HEK293 (cell line): ENCODE results near the gene KIAA1671.

Experiments used
- CTCF ChIA-PET: fragments of 350-600 bp; formaldehyde crosslinking; extraction: SDS; loops from one replicate; lab custom pipeline; 2021; ENCODE audit warnings: antibody characterized with exemption; lab: Yijun Ruan, JAX
- POLR2A ChIA-PET: fragments of 300-600 bp; formaldehyde crosslinking; extraction: SDS; loops from one replicate; lab custom pipeline; 2020; ENCODE audit warnings: antibody characterized with exemption, inconsistent platforms; lab: Yijun Ruan, JAX
- H3K27ac ChIP-seq: fragments of 200-500 bp; sonication (Bioruptor generic); 2 replicates; pipeline ENCODE4 v1.5.1; 2014; ENCODE audit warnings: low read depth, low read length, control low read depth, inconsistent platforms; ENCODE audit errors: extremely low read depth
- H3K36me3 ChIP-seq, 2 experiments: fragments of 200-500 bp in 1 of 2; sonication (Bioruptor generic) in 1 of 2; 1 replicate in 1 of 2; 2 replicates in 1 of 2; pipeline ENCODE4 v1.5.1; 2014 to 2017; ENCODE audit warnings: inconsistent platforms in 2 of 2, low read length in 2 of 2; ENCODE audit not compliant: control insufficient read depth in 2 of 2, insufficient read depth in 1 of 2
- H3K4me1 ChIP-seq: fragments of 200-500 bp; sonication (Bioruptor generic); 2 replicates; pipeline ENCODE4 v1.5.1; 2014; ENCODE audit warnings: mild to moderate bottlenecking, low read length, inconsistent platforms; ENCODE audit not compliant: control insufficient read depth, insufficient read depth
- H3K4me3 ChIP-seq: 2 replicates; pipeline ENCODE4 v1.5.1; 2011; ENCODE audit warnings: low read depth, mild to moderate bottlenecking, control low read depth, low read length, moderate library complexity
- H3K9me3 ChIP-seq: fragments of 200-500 bp; sonication (Bioruptor generic); 2 replicates; pipeline ENCODE4 v1.5.1; 2014; ENCODE audit warnings: low read depth, low read length, inconsistent platforms; ENCODE audit not compliant: control insufficient read depth, insufficient read depth
- MYNN ChIP-seq: fragments of 450-650 bp; formaldehyde crosslinking; IDR thresholded peaks from 2 replicates; pipeline ENCODE4 v1.5.1; 2016; ENCODE audit warnings: missing biosample characterization, missing genetic modification characterization, borderline replicate concordance
- PRDM10 ChIP-seq: fragments of 450-650 bp; formaldehyde crosslinking; IDR thresholded peaks from 2 replicates; pipeline ENCODE4 v1.5.1; 2016; ENCODE audit warnings: missing biosample characterization, missing genetic modification characterization
- REST ChIP-seq: fragments of 450-650 bp; formaldehyde crosslinking; IDR thresholded peaks from 2 replicates; pipeline ENCODE4 v1.5.1; 2016; ENCODE audit warnings: missing biosample characterization, missing genetic modification characterization
- ZBTB21 ChIP-seq: fragments of 450-650 bp; formaldehyde crosslinking; IDR thresholded peaks from 2 replicates; pipeline ENCODE4 v1.5.1; 2017; ENCODE audit warnings: missing biosample characterization, missing genetic modification characterization
- ZBTB44 ChIP-seq: fragments of 450-650 bp; IDR thresholded peaks from 2 replicates; pipeline ENCODE4 v1.5.1; 2018; ENCODE audit warnings: missing biosample characterization, mild to moderate bottlenecking, missing genetic modification characterization
- ZBTB6 ChIP-seq: fragments of 450-650 bp; formaldehyde crosslinking; IDR thresholded peaks from 2 replicates; pipeline ENCODE4 v1.5.1; 2017; ENCODE audit warnings: missing biosample characterization, missing genetic modification characterization
- ZNF335 ChIP-seq: fragments of 450-650 bp; formaldehyde crosslinking; conservative IDR thresholded peaks from 2 replicates; pipeline ENCODE4 v1.5.1; 2016; ENCODE audit warnings: missing biosample characterization, missing genetic modification characterization
- ZNF423 ChIP-seq: fragments of 450-650 bp; formaldehyde crosslinking; IDR thresholded peaks from 2 replicates; pipeline ENCODE4 v1.5.1; 2016; ENCODE audit warnings: missing biosample characterization, missing genetic modification characterization
- ZNF513 ChIP-seq: fragments of 450-650 bp; IDR thresholded peaks from 2 replicates; pipeline ENCODE4 v1.5.1; 2018; ENCODE audit warnings: missing biosample characterization, missing genetic modification characterization
- ZNF776 ChIP-seq: fragments of 450-650 bp; formaldehyde crosslinking; IDR thresholded peaks from 2 replicates; pipeline ENCODE4 v1.5.0; 2017; ENCODE audit warnings: missing biosample characterization, missing genetic modification characterization, borderline replicate concordance
- TF ChIP-seq, protein P1 (sequence below): fragments of 450-650 bp; formaldehyde crosslinking; IDR thresholded peaks from 2 replicates; pipeline ENCODE4 v1.5.1; 2016; ENCODE audit warnings: missing biosample characterization, missing genetic modification characterization
- TF ChIP-seq, protein P2 (sequence below): fragments of 450-650 bp; formaldehyde crosslinking; IDR thresholded peaks from 2 replicates; pipeline ENCODE4 v1.5.1; 2016; ENCODE audit warnings: missing biosample characterization, missing genetic modification characterization
- TF ChIP-seq, protein P3 (sequence below): fragments of 450-650 bp; formaldehyde crosslinking; IDR thresholded peaks from 2 replicates; pipeline ENCODE4 v1.5.1; 2016; ENCODE audit warnings: missing biosample characterization, missing genetic modification characterization, low read depth
- TF ChIP-seq, protein P4 (sequence below): fragments of 450-650 bp; formaldehyde crosslinking; IDR thresholded peaks from 2 replicates; pipeline ENCODE4 v1.5.1; 2016; ENCODE audit warnings: missing biosample characterization, missing genetic modification characterization

Gene KIAA1671

GRCh38 chr22:25120093-25120561 is 167.6 kb downstream of the KIAA1671 start:
- ChIA-PET POLR2A (no interaction called here), CTCF (interaction anchor here (0.6 kb wide), 1 partner anchor 44 kb away, joined by 6 read pairs; no protein-coding TSS in a partner anchor)
- Histone ChIP-seq H3K4me1 (no peaks in the 10 kb centered on the region), H3K36me3 (peaks cover 0 to 5% of the 10 kb centered on the region in 2 experiments; a peak in 1 of 3 replicates), H3K9me3 (no peaks in the 10 kb centered on the region), H3K4me3 (no peak overlapping the region), H3K27ac (no peak overlapping the region)
- no peak for TF ChIP-seq ZBTB6 (tag by site-specific recombination)
- no peak for TF ChIP-seq ZNF423 (tag by site-specific recombination)
- no peak for TF ChIP-seq ZBTB44 (tag by site-specific recombination)
- TF ChIP-seq, protein P1, sequence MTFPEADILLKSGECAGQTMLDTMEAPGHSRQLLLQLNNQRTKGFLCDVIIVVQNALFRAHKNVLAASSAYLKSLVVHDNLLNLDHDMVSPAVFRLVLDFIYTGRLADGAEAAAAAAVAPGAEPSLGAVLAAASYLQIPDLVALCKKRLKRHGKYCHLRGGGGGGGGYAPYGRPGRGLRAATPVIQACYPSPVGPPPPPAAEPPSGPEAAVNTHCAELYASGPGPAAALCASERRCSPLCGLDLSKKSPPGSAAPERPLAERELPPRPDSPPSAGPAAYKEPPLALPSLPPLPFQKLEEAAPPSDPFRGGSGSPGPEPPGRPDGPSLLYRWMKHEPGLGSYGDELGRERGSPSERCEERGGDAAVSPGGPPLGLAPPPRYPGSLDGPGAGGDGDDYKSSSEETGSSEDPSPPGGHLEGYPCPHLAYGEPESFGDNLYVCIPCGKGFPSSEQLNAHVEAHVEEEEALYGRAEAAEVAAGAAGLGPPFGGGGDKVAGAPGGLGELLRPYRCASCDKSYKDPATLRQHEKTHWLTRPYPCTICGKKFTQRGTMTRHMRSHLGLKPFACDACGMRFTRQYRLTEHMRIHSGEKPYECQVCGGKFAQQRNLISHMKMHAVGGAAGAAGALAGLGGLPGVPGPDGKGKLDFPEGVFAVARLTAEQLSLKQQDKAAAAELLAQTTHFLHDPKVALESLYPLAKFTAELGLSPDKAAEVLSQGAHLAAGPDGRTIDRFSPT = 0 out of 2 replicates have a peak, but pooled peaks have one; percentile 12
- TF ChIP-seq, protein P2, sequence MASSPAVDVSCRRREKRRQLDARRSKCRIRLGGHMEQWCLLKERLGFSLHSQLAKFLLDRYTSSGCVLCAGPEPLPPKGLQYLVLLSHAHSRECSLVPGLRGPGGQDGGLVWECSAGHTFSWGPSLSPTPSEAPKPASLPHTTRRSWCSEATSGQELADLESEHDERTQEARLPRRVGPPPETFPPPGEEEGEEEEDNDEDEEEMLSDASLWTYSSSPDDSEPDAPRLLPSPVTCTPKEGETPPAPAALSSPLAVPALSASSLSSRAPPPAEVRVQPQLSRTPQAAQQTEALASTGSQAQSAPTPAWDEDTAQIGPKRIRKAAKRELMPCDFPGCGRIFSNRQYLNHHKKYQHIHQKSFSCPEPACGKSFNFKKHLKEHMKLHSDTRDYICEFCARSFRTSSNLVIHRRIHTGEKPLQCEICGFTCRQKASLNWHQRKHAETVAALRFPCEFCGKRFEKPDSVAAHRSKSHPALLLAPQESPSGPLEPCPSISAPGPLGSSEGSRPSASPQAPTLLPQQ (tag by site-specific recombination) = 0 out of 2 replicates have a peak, but pooled peaks have one; percentile 33
- TF ChIP-seq MYNN (tag by site-specific recombination) = no peak
- TF ChIP-seq ZNF335 (tag by site-specific recombination) = peak; percentile 73
- TF ChIP-seq, protein P3, sequence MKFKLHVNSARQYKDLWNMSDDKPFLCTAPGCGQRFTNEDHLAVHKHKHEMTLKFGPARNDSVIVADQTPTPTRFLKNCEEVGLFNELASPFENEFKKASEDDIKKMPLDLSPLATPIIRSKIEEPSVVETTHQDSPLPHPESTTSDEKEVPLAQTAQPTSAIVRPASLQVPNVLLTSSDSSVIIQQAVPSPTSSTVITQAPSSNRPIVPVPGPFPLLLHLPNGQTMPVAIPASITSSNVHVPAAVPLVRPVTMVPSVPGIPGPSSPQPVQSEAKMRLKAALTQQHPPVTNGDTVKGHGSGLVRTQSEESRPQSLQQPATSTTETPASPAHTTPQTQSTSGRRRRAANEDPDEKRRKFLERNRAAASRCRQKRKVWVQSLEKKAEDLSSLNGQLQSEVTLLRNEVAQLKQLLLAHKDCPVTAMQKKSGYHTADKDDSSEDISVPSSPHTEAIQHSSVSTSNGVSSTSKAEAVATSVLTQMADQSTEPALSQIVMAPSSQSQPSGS (tag by site-specific recombination) = peak; percentile 83
- peak; percentile 80 for TF ChIP-seq PRDM10 (tag by site-specific recombination)
- TF ChIP-seq, protein P4, sequence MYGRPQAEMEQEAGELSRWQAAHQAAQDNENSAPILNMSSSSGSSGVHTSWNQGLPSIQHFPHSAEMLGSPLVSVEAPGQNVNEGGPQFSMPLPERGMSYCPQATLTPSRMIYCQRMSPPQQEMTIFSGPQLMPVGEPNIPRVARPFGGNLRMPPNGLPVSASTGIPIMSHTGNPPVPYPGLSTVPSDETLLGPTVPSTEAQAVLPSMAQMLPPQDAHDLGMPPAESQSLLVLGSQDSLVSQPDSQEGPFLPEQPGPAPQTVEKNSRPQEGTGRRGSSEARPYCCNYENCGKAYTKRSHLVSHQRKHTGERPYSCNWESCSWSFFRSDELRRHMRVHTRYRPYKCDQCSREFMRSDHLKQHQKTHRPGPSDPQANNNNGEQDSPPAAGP (tag by site-specific recombination) = 0 out of 2 replicates have a peak, but pooled peaks have one; percentile 54
- no peak for TF ChIP-seq ZNF513 (tag by site-specific recombination)
- TF ChIP-seq REST = no peak
- TF ChIP-seq ZNF776 (tag by site-specific recombination) = no peak
- TF ChIP-seq ZBTB21 (tag by site-specific recombination) = 0 out of 2 replicates have a peak, but pooled peaks have one; percentile 25
